Measurements from ENCODE around the gene GOLT1A.

GOLT1A gene

GRCh38 chr1:204218552-204218951 lies 4.8 kb upstream of the GOLT1A start:
- no peak for DNase-seq (ENCODE audit: low read depth in 2 of 2)

- DNase-seq (ENCODE audit: low read depth in 2 of 2): no peak
Observed at GRCh38 chr1:204217648-204218000, 3.8 kb upstream of the GOLT1A start.

- DNase-seq (ENCODE audit: low read depth in 2 of 2): no peak
Observed at GRCh38 chr1:204216880-204217647, 3.3 kb upstream of the GOLT1A start.

GRCh38 chr1:204216236-204216635 lies 2.4 kb upstream of the GOLT1A start:
- DNase-seq (ENCODE audit: low read depth in 2 of 2): no peak

GRCh38 chr1:204212715-204213114 lies 1.1 kb downstream of the GOLT1A start:
- no peak for DNase-seq (ENCODE audit: low read depth in 2 of 2)

GRCh38 chr1:204211046-204211445 lies 2.7 kb downstream of the GOLT1A start:
- no peak for DNase-seq (ENCODE audit: low read depth in 2 of 2)

GRCh38 chr1:204207136-204207616 lies 6.6 kb downstream of the GOLT1A start:
- DNase-seq (ENCODE audit: low read depth in 2 of 2): no peak

GRCh38 chr1:204206121-204206520 lies 7.7 kb downstream of the GOLT1A start:
- no peak for DNase-seq (ENCODE audit: low read depth in 2 of 2)

GRCh38 chr1:204205486-204205885 lies 8.3 kb downstream of the GOLT1A start:
- DNase-seq (ENCODE audit: low read depth in 2 of 2): no peak

GRCh38 chr1:204204944-204205343 lies 8.8 kb downstream of the GOLT1A start:
- DNase-seq (ENCODE audit: low read depth in 2 of 2): no peak

GRCh38 chr1:204203206-204203767 lies 10.5 kb downstream of the GOLT1A start:
- no peak for DNase-seq (ENCODE audit: low read depth in 2 of 2)

GRCh38 chr1:204202481-204202880 lies 11.3 kb downstream of the GOLT1A start:
- no peak for DNase-seq (ENCODE audit: low read depth in 2 of 2)

- DNase-seq (ENCODE audit: low read depth in 2 of 2): no peak
Observed at GRCh38 chr1:204201348-204202040, 12.3 kb downstream of the GOLT1A start.

GRCh38 chr1:204199579-204199978 lies 14.2 kb downstream of the GOLT1A start:
- no peak for DNase-seq (ENCODE audit: low read depth in 2 of 2)

GRCh38 chr1:204198348-204199340 lies 15.1 kb downstream of the GOLT1A start:
- DNase-seq (ENCODE audit: low read depth in 2 of 2): no peak

GRCh38 chr1:204197068-204197467 lies 16.7 kb downstream of the GOLT1A start:
- DNase-seq (ENCODE audit: low read depth in 2 of 2): no peak

- DNase-seq (ENCODE audit: low read depth in 2 of 2): no peak
Observed at GRCh38 chr1:204196068-204196795, 17.6 kb downstream of the GOLT1A start, which contains the start of gene KISS1. TSS of gene KISS1 (minus strand) at chr1:204196491. CDS start at chr1:204192876, 3,615 bp downstream.

- no peak for DNase-seq (ENCODE audit: low read depth in 2 of 2)
Observed at GRCh38 chr1:204194771-204195170, 19.0 kb downstream of the GOLT1A start.

- DNase-seq (ENCODE audit: low read depth in 2 of 2): no peak
Observed at GRCh38 chr1:204194080-204194479, 19.7 kb downstream of the GOLT1A start.

GRCh38 chr1:204192589-204193352 lies 21.0 kb downstream of the GOLT1A start:
- DNase-seq (ENCODE audit: low read depth in 2 of 2): no peak
